Activated T-helper 1 cell treated with anti-CD3 and anti-CD28 coated beads, Interleukin-12 subunit alpha, Interleukin-12 subunit beta, Interleukin-2, Interleukin-4 antibody, amounts not matched to agents 30 ng/mL and 10 ng/mL and 1 ng/mL, durations not matched to agents 14 hours and 24 hours and 36 hours (primary cell): ENCODE measurements around the gene RCE1. TPM values are rescaled to one million over a fixed set of nuclear protein-coding genes. Genes with fewer than 3 reads are reported as not detected.

ENCODE experiments used
- DNase-seq: peaks from one replicate; pipeline ENCODE4 v3.0.0; 2021; ENCODE audit warnings: low spot score
- H3K27ac Mint-ChIP-seq: one replicate; pipeline ENCODE4 v1.8.0; 2021; ENCODE audit warnings: mild to moderate bottlenecking, mixed read lengths
- H3K27me3 Mint-ChIP-seq: one replicate; pipeline ENCODE4 v1.8.0; 2022; ENCODE audit warnings: mild to moderate bottlenecking, moderate library complexity, mixed read lengths; ENCODE audit not compliant: insufficient read depth
- H3K36me3 Mint-ChIP-seq: one replicate; pipeline ENCODE4 v1.8.0; 2021; ENCODE audit warnings: low read depth, mixed read lengths
- H3K4me1 Mint-ChIP-seq: one replicate; pipeline ENCODE4 v1.8.0; 2021; ENCODE audit warnings: low read depth, mixed read lengths
- H3K4me3 Mint-ChIP-seq: one replicate; pipeline ENCODE4 v1.8.0; 2021; ENCODE audit warnings: mild to moderate bottlenecking, moderate library complexity, mixed read lengths
- H3K9me3 Mint-ChIP-seq: one replicate; pipeline ENCODE4 v1.8.0; 2021; ENCODE audit warnings: mixed read lengths
- intact Hi-C: fragments of 100-400 bp; cut with micrococcal nuclease; formaldehyde crosslinking; loops from one replicate; pipeline ENCODE4 v1.15.1; 2024
- total RNA-seq: library from RNA; stranded (reverse); gene quantifications from 2 replicates; pipeline ENCODE4 v1.2.3, GENCODE V29; 2022

Gene RCE1
- total RNA-seq, 1 donor from 2014 or later, result 30.9 TPM

DNA sequence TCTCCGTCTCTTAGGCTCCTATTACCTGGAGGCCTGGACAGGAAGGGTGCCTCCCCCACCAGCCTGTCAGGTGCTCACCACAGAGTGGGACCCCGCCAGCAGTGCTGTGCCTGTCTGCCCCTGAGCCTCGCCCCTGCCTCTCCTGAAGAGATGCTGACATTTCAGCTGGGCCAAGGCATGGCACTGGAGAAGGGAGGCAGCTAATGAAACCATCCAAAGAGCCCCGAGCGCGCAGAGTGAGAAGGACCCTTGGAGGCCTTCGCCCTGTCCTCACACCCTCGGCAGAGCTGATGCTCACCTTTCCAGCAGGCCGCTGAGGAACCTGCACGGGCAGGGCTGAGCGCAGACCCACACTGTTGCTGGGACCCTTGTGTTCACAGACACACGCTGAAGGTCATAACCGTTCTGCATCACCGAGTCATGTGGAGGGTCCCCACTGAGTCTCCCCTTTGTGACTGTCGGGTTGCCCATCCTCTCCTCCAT lies 11.5 kb downstream of the RCE1 start:
- H3K36me3 Mint-ChIP-seq, result no peaks in the 10 kb centered on the region
- intact Hi-C loops, result no loop called here
- no peak overlapping the region for H3K27ac Mint-ChIP-seq
- peaks cover 14% of the 10 kb centered on the region for H3K4me1 Mint-ChIP-seq
- peak overlapping the region; percentile 19 for H3K4me3 Mint-ChIP-seq
- no peak for DNase-seq
- no peaks in the 10 kb centered on the region for H3K27me3 Mint-ChIP-seq
- H3K9me3 Mint-ChIP-seq, result no peaks in the 10 kb centered on the region

DNA sequence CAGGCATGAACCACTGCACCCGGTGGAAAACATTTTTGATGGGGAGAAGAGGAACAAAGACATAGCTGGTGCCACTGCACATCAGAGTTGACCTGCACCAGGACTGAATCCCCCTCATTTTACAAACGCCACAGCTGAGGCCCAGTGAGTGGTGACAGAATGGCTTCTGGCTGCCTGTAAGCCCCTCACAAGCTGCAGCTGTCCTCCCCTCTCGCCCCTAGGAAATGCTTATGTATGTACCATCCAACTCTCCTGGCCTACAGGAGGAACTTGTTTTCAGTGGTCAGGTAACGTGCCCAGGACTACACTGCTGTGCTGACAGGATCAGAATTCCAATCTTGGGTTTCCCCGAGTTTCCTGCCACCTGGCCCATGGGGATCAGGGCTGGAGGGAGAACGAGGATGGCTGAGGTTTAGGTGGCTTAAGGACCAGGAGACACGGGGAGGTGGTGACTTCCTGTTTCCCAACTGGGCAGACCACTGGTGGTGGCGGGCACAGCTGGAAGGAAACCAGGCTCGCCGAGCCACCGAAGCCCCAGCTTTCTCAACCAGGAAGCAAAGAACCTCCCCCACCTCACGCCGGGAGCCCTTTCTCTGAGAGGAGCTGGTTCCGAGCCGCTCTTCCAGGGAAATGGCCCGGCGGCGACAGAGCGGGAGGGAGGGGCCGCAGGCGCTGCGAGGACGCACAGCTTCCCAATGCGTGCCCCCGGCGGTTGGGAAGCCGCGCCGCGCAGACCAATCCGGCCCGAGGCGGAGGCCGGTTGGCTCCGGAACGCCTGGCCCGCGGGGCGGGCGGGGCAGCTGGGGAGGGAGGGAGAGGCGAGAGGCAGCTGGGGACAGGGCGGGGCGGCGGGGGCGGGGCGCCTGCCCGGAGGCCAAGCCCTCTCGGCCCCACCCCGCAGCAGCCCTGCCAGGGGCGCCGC lies 12.6 kb downstream of the RCE1 start:
- no peaks in the 10 kb centered on the region for H3K36me3 Mint-ChIP-seq
- no peaks in the 10 kb centered on the region for H3K27me3 Mint-ChIP-seq
- intact Hi-C loops, result loop anchor here (1.0 kb wide), 3 partner anchors 12 to 102 kb away; partner anchors contain the start of genes PC and RCE1
- peak; percentile 88 for DNase-seq
- peak overlapping the region; percentile 97 for H3K27ac Mint-ChIP-seq
- no peaks in the 10 kb centered on the region for H3K9me3 Mint-ChIP-seq
- peaks cover 14% of the 10 kb centered on the region for H3K4me1 Mint-ChIP-seq
- H3K4me3 Mint-ChIP-seq, result peak overlapping the region; percentile 94

DNA sequence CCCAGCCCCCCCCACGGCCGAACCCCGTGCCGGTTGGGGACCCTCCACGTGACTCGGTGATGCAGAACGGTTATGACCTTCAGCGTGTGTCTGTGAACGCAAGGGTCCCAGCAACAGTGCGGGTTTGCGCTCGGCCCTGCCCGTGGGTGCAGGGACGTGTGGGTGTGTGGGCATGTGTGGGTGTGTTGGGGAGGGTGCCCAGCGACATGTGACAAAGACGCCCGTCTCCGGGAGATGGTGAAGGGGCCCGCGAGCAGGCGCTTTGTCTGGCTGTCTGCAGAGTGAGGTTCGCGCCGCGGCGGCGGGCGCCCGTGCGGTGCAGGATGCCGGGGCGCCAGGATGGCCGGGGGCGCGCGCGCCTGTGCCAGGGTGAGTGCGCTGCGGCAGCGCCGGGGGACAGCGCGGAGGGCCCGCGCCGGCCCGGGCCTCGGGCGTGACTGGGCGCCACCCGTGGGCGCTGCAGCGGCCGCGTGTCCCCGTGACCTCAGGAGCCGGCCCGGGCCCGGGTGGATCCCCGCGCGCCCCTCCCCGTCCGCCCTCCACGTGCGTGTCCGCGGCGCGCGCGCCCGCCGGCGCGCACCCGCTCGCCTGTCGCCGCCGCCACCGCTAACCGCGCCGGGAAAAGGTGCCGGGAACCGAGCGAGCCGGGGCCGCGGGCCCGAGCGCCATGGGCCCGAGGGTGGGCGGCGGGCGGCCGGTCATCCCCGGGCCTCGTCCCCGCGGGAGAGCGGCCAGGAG lies 13.4 kb downstream of the RCE1 start, which contains the start of gene LRFN4:
Gene LRFN4, plus strand, starts transcription at position 569 of the 738 bp plus-strand sequence. CDS start 681 bp downstream, outside the sequence.
- H3K27me3 Mint-ChIP-seq, result no peaks in the 10 kb centered on the region
- DNase-seq, result no peak
- H3K9me3 Mint-ChIP-seq, result no peaks in the 10 kb centered on the region
- no peaks in the 10 kb centered on the region for H3K36me3 Mint-ChIP-seq
- peak within 1 kb of the TSS; percentile 94 for H3K4me3 Mint-ChIP-seq
- intact Hi-C loops, result loop anchor here (1.0 kb wide), 3 partner anchors 12 to 102 kb away; partner anchors contain the start of genes PC and RCE1
- H3K27ac Mint-ChIP-seq, result peak within 1 kb of the TSS; percentile 97
- H3K4me1 Mint-ChIP-seq, result peaks cover 12% of the 10 kb centered on the region

- intact Hi-C loops, result no loop called here
- H3K9me3 Mint-ChIP-seq, result no peaks in the 10 kb centered on the region
- H3K4me3 Mint-ChIP-seq, result peak overlapping the region; percentile 82
- no peaks in the 10 kb centered on the region for H3K27me3 Mint-ChIP-seq
- peaks cover 5% of the 10 kb centered on the region for H3K4me1 Mint-ChIP-seq
- peak overlapping the region; percentile 86 for H3K27ac Mint-ChIP-seq
- no peaks in the 10 kb centered on the region for H3K36me3 Mint-ChIP-seq
- no peak for DNase-seq
Measured at GRCh38 chr11:66857234-66857926, 14.1 kb downstream of the RCE1 start.

DNA sequence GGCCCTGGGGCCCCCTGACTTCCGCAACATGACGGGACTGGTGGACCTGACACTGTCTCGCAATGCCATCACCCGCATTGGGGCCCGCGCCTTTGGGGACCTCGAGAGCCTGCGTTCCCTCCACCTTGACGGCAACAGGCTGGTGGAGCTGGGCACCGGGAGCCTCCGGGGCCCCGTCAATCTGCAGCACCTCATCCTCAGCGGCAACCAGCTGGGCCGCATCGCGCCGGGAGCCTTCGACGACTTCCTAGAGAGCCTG lies 14.6 kb downstream of the RCE1 start:
- Mint-ChIP-seq H3K4me3 (peak overlapping the region; percentile 82), H3K27me3 (no peaks in the 10 kb centered on the region), H3K4me1 (peaks cover 4% of the 10 kb centered on the region), H3K27ac (peak overlapping the region; percentile 86), H3K9me3 (no peaks in the 10 kb centered on the region), H3K36me3 (no peaks in the 10 kb centered on the region)
- no peak for DNase-seq
- intact Hi-C loops, result no loop called here

DNA sequence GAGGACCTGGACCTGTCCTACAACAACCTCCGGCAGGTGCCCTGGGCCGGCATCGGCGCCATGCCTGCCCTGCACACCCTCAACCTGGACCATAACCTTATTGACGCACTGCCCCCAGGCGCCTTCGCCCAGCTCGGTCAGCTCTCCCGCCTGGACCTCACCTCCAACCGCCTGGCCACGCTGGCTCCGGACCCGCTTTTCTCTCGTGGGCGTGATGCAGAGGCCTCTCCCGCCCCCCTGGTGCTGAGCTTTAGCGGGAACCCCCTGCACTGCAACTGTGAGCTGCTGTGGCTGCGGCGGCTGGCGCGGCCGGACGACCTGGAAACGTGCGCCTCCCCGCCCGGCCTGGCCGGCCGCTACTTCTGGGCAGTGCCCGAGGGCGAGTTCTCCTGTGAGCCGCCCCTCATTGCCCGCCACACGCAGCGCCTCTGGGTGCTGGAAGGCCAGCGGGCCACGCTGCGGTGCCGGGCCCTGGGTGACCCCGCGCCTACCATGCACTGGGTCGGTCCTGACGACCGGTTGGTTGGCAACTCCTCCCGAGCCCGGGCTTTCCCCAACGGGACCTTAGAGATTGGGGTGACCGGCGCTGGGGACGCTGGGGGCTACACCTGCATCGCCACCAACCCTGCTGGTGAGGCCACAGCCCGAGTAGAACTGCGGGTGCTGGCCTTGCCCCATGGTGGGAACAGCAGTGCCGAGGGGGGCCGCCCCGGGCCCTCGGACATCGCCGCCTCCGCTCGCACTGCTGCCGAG lies 15.1 kb downstream of the RCE1 start:
- H3K27me3 Mint-ChIP-seq, result no peaks in the 10 kb centered on the region
- intact Hi-C loops, result no loop called here
- H3K4me1 Mint-ChIP-seq, result peaks cover 4% of the 10 kb centered on the region
- no peaks in the 10 kb centered on the region for H3K9me3 Mint-ChIP-seq
- peak overlapping the region; percentile 82 for H3K4me3 Mint-ChIP-seq
- no peaks in the 10 kb centered on the region for H3K36me3 Mint-ChIP-seq
- DNase-seq, result no peak
- H3K27ac Mint-ChIP-seq, result peak overlapping the region; percentile 86

- Mint-ChIP-seq H3K36me3 (no peaks in the 10 kb centered on the region), H3K27ac (no peak overlapping the region), H3K4me3 (peak overlapping the region; percentile 15), H3K9me3 (no peaks in the 10 kb centered on the region), H3K4me1 (peaks cover 4% of the 10 kb centered on the region), H3K27me3 (no peaks in the 10 kb centered on the region)
- intact Hi-C loops, result no loop called here
- DNase-seq, result no peak
Measured at GRCh38 chr11:66858939-66859685, 15.9 kb downstream of the RCE1 start.

DNA sequence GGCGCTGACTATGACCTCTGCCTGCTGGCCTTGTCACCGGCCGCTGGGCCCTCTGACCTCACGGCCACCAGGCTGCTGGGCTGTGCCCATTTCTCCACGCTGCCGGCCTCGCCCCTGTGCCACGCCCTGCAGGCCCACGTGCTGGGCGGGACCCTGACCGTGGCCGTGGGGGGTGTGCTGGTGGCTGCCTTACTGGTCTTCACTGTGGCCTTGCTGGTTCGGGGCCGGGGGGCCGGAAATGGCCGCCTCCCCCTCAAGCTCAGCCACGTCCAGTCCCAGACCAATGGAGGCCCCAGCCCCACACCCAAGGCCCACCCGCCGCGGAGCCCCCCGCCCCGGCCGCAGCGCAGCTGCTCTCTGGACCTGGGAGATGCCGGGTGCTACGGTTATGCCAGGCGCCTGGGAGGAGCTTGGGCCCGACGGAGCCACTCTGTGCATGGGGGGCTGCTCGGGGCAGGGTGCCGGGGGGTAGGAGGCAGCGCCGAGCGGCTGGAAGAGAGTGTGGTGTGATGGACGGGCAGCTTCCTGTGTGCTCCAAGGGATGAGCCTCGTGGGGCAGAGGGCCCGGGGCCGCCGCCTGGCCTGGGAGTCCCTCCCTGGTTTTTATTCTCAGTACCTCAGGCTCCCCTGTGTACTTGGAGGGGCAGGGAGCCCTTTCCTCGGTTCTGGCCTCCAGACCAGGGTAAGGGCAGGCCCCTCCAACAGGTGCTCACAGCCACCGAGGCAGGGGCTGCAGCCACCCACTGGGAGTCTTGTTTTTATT lies 16.6 kb downstream of the RCE1 start:
- Mint-ChIP-seq H3K27ac (no peak overlapping the region), H3K9me3 (no peaks in the 10 kb centered on the region), H3K36me3 (no peaks in the 10 kb centered on the region), H3K4me1 (peaks cover 4% of the 10 kb centered on the region), H3K4me3 (no peak overlapping the region), H3K27me3 (no peaks in the 10 kb centered on the region)
- intact Hi-C loops, result no loop called here
- no peak for DNase-seq

DNA sequence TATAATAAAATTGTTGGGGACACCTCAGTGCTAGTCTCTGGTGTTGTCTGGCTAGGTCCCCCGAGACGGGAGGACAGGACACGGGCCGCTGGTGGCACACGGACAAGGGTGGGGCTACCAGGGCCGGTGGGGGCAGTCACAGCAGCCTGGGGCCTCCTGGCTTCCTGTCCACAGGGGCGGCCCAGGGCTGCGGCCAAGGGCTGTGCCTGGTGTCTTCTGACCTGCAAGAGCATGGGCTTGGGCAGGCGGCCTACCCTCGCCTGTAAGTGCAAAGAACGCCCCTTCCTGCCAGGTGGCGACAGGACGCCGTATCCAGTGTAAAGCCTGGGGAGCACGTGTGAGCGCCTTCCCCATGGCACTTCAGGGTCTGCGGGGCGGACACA lies 17.2 kb downstream of the RCE1 start:
- intact Hi-C loops, result no loop called here
- Mint-ChIP-seq H3K27me3 (no peaks in the 10 kb centered on the region), H3K4me1 (peaks cover 4% of the 10 kb centered on the region), H3K9me3 (no peaks in the 10 kb centered on the region), H3K36me3 (no peaks in the 10 kb centered on the region), H3K27ac (no peak overlapping the region), H3K4me3 (no peak overlapping the region)
- DNase-seq, result no peak

GRCh38 chr11:66861038-66861773 lies 18.0 kb downstream of the RCE1 start:
- intact Hi-C loops, result no loop called here
- H3K27me3 Mint-ChIP-seq, result no peaks in the 10 kb centered on the region
- no peak overlapping the region for H3K4me3 Mint-ChIP-seq
- no peak for DNase-seq
- no peaks in the 10 kb centered on the region for H3K9me3 Mint-ChIP-seq
- H3K36me3 Mint-ChIP-seq, result no peaks in the 10 kb centered on the region
- H3K27ac Mint-ChIP-seq, result no peak overlapping the region
- H3K4me1 Mint-ChIP-seq, result no peaks in the 10 kb centered on the region
